MM.1S (cell line): ENCODE results near the gene TSHZ3.

Experiments used
- CTCF ChIP-seq: fragments of 300-600 bp; sonication (generic); IDR thresholded peaks from 2 replicates; pipeline ENCODE4 v1.5.1; 2016; ENCODE audit warnings: antibody characterized with exemption, low read length, mixed read lengths
- EZH2 ChIP-seq: fragments of 300-600 bp; sonication (generic); optimal IDR thresholded peaks from 2 replicates; pipeline ENCODE3; 2017; ENCODE audit warnings: low read depth, mild to moderate bottlenecking, antibody characterized with exemption, low read length, mixed read lengths
- EZH2phosphoT487 ChIP-seq: fragments of 300-600 bp; sonication (generic); IDR thresholded peaks from 2 replicates; pipeline ENCODE4 v1.6.1; 2018; ENCODE audit warnings: antibody characterized with exemption, low read length

- no peak for TF ChIP-seq CTCF
- no peak for TF ChIP-seq EZH2
- no peak for TF ChIP-seq EZH2phosphoT487
These were observed 42.1 kb downstream of the TSHZ3 start for GRCh38 chr19:31307071-31307669.
